ENCODE data around the gene L3MBTL4. TPM values are rescaled to one million over a fixed set of nuclear protein-coding genes. Genes with fewer than 3 reads are reported as not detected.
A peak's percentile ranks its signal among the peaks of the same experiment; 100 is the strongest.
"Not testable (repeated sequence)": the region's sequence is repeated elsewhere in the genome, so short reads cannot be mapped to it uniquely, and the experiment has no call there.

L3MBTL4 gene
- total RNA-seq, 1 donor from 2014 or later = 6.5 TPM

DNA sequence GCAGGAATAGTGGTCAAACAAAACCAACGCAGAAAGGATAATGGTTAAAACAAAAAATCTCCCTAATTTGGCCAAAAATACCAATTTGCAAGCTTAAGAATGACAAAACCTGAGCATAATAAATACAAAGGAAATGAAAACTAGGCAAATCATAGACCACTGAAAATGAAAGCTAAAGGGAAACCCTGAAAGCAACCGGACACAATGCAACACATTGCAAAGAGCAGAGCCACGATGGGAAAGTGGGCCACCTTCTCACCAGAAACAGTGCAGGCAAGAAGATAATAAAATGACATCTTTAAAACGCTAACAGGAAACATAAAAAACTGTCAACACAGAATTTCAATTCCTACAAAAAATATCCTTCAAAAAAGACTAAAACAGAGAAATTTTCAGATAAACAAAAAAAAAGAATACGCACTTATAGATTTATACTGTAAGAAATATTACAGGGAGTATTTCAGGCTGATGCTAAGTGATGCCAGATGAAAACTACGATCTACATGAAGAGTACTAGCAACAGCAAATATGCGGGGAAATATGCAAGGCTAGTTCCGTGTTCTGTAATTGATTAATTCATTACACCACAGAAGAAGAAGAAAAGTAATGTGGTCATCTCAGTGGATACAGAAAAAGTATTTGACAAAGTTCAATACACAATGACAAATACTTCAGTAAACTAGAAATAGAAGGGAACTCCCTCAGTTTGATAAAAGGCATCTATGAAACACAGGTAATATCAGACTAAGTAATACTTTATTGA, 239.5 kb downstream of the L3MBTL4 start:
- no peak for DNase-seq

DNA sequence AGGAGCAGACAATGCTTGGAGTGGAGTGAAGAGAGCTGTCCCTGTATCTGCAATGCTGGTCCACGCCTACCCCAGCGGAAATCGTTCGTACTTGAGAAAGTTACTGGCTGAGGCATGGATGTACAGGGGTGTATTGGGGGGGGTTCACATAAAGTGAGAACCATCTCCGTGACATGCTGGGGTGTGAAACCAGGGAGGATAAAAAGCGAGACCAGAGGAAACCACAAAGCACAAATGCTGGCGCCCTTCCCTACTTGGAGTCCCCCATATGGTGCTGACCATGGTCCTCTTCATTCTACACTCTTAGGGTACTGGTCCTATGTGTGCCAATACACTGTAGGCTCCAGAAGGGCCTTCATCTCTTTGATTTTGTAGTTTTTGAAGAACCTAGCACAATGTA, 244.1 kb downstream of the L3MBTL4 start:
- DNase-seq = no peak

DNA sequence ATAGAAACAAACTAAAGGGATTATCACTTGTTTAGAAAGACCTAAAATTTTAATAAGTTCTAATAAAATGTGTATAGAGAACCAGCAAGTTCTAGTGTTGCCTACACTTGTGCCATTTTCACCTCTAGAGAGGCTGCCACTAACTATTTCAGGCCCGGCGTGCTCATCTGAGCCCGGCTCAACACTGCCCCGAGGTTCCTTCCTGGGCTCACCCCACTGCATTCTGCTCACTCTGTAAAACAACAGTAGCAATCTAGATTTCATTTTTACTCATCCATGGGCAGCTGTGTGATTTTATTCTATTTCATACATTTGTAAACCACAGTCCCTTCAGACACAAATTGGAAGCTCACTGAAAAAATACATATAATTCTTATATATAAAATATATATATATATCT, 253.2 kb downstream of the L3MBTL4 start:
- no peak for DNase-seq

DNA sequence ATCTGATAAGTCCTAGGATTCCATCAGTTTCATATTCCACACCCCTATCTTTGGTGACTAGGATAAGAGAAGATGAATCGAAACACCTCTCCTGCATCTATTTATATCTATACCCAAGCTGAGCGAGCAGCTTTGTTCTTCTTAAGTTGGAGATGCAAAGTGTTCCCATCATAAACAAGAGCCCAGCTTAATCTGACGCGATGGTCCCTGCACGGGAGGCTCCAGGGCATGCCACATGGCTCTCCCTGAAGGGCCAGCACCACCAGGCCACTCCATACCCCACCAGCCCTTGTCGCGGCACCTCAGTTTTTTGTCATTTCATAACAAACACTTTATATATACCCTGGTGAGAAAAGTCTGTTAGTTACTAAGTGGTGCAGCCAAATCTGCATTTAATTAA, 255.3 kb downstream of the L3MBTL4 start:
- no peak for DNase-seq

GRCh38 chr18:6158958-6159357, 255.8 kb downstream of the L3MBTL4 start:
- no peak for DNase-seq

GRCh38 chr18:6156446-6156845, 258.3 kb downstream of the L3MBTL4 start:
- DNase-seq = no peak

DNA sequence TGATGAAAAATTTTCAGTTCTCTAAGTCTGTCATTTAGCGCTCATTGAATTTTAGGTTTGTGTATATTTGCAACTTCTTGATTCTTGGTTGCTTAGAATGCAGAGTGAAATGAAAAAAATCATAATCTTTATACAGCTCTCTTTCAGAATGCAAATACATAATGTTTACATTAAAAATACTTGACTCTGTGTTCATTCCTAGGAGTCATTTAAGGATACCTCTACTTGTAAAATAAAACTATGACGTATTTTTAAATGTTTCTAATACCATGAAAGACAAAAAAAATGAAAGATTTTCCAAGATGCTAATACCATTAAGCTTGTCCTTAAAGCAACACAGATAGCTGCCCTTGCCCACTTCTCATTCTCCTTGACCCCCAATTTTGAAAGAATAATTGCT, 259.0 kb downstream of the L3MBTL4 start:
- DNase-seq = no peak

- DNase-seq = peak; percentile 7
Measured at GRCh38 chr18:6150430-6150829, 264.3 kb downstream of the L3MBTL4 start.

GRCh38 chr18:6146307-6146661, 268.4 kb downstream of the L3MBTL4 start:
- no peak for DNase-seq

DNA sequence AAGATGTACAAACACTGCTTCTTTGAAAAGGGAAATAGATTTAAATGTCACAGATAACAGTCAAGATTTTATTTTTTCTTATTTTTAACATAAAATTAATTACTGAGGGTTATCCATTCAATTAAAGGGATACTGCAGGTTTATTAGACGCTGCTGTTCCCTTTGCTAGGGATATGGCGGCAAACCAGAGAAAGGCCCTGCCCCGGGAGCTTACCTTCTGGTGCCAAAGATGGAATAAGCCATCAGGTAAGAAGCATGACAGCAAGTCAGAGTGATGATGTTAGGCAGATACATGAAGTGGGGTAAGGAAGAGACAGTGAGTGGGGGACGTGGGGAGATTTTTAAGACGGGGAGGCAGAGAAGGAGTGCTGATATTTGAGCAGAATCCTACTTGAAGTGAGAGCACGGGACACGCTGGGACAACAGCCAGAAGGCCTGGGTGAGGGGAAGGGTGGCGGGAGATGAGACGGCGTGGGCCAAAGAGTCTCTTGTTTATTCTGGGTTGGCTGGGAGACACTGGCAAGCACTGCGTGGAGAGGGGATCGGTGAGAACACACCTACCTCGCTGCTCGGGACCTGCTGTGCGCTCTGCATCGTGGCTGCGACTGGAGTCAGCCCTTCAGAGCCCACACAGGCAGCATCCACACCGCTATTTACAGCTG, 268.9 kb downstream of the L3MBTL4 start:
- DNase-seq = peak; percentile 28

GRCh38 chr18:6139007-6139406, 275.7 kb downstream of the L3MBTL4 start:
- DNase-seq = no peak

GRCh38 chr18:6135901-6136300, 278.8 kb downstream of the L3MBTL4 start:
- not testable (repeated sequence) for DNase-seq

DNA sequence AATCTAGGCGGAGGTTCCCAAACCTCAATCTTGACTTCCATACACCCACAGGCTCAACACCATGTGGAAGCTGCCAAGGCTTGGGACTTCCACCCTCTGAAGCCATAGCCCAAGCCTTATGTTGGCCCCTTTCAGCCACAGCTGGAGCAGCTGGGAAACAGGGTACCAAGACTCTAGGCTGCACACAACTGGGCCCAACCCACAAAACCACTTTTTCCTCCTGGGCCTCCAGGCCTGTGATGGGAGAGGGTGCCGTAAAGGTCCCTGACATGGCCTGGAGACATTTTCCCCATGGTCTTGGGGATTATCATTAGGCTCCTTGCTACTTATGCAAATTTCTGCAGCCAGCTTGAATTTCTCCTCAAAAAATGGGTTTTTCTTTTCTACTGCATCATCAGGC, 279.7 kb downstream of the L3MBTL4 start:
- DNase-seq = not testable (repeated sequence)

- DNase-seq = no peak
Measured at GRCh38 chr18:6132751-6133368, 281.9 kb downstream of the L3MBTL4 start.

DNA sequence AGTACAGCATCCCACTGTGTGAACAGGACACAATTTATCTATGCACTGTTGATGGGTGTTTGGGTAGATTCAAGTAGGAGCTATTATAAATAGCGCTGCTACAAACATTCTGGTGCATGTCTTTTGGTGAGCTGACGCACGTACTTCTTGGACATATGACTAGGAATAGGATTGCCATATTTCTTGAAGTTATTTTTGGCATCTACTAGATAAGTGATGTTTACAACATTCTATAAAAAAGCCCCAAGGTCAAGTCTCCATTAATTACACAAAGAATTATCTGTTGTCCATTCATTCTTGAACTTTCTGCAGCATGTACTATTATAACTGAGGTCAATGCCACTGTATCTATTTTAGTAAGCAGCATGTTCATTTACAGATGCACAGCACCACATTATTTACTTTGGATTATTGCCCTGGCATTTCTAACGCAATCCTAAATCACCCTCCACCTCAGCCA, 293.9 kb downstream of the L3MBTL4 start:
- no peak for DNase-seq

GRCh38 chr18:6119761-6120160, 294.9 kb downstream of the L3MBTL4 start:
- DNase-seq = peak; percentile 8

- no peak for DNase-seq
Measured at GRCh38 chr18:6118080-6118479, 296.6 kb downstream of the L3MBTL4 start.

DNA sequence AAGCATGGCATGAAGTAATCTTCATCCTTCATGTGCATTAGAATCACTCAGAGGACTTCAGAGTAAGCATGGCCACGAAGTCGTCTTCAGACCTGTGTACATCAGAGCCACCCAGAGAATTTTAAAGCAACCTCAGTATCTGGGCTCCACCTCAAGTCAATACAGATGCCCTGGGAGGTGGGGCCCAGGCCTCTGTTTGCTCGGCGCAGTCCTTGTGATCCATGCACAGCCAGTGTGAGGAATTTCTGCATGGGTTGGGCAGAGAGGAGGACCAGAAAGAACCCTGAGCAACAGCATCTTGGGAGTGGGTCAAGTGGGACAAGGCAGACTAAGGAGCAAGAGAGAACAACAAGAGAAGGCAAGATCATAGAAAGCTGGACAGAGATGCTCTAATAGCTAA, 299.0 kb downstream of the L3MBTL4 start:
- no peak for DNase-seq

GRCh38 chr18:6113650-6114049, 301.1 kb downstream of the L3MBTL4 start:
- no peak for DNase-seq

- no peak for DNase-seq
Measured at GRCh38 chr18:6111726-6112125, 303.0 kb downstream of the L3MBTL4 start.

GRCh38 chr18:6109743-6110142, 305.0 kb downstream of the L3MBTL4 start:
- no peak for DNase-seq

DNA sequence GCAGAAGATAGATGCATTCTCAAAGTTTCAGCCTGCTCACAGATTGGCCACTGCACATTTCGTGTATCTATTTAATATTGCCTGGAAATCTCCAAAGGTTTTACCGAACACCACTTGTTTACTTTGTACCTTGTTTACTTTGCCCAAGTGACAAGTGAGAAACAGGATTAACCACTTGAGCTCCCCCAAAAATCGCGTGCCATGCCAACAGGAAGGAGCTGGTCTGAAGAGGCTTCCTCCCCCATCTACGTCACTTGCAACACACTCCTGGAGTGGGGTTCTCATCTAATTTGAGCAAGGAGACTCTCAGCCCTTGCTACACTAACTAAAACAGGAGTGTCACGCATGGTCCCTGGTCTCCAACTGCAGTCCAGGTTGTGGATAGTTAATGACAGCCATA, 306.9 kb downstream of the L3MBTL4 start:
- DNase-seq = no peak

- DNase-seq = peak; percentile 68
Measured at GRCh38 chr18:6106091-6106685, 308.5 kb downstream of the L3MBTL4 start.

All from tongue (tissue), 2 donors.